Body of pancreas (tissue), 4 donors: ENCODE measurements around the gene ANKMY1.

Source experiments
- POLR2A ChIP-seq, 3 donors: fragments of 450-650 bp; IDR thresholded peaks; one replicate each; pipeline ENCODE4 v1.6.1; 2016; ENCODE audit warnings: antibody characterized with exemption in 3 of 3, mild to moderate bottlenecking in 2 of 3
- TF ChIP-seq, protein P1 (sequence below), 7 experiments: fragments of 450-650 bp in 4 of 7; fragments of 200-600 bp in 3 of 7; sonication (generic) in 3 of 7; IDR thresholded peaks; one replicate each; pipeline ENCODE4 v1.5.1; 2016 to 2019; ENCODE audit warnings: antibody characterized with exemption in 7 of 7

DNA sequence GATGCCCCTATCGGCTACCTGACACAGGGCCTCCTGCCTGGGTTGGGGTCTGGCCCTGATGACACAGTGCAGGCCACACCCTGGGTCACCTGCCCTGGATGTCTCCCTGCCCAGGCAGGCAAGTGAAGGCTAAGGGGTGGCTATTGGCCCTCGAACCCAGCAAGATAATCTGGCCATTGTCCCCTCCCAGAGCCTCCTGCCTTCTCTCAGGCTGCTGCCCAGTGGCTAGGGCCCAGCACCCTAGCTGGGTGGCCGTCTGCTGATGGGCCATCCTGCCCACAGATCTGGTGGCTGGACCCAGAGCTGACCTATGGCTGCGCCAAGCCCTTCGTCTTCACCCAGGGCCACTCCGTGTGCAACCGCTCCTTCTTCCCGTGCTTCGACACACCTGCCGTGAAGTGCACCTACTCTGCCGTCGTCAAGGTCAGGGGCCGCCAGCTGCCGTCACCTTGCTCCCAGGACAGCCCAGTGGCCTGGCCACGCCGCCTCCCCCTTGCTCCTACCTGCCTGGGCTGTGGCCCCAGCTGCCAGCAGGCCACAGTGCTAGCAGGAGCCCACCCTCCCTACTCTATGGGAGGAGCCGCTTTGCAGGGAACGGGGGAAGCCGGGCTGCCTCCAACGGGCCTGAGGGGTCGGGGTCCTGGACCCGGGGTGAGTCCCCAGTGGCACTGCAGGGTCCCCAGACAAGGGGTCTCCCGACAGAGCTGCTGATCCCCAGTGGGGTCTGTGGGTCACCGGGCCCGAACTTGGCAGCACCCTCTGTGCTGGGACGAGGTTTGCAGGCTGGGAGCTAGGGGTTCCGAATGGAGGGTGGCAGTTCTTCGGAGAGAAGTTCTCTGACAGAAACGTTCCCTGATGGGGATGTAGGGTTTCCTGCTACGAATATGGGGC, 14.6 kb upstream of the ANKMY1 start:
- TF ChIP-seq, protein P1, sequence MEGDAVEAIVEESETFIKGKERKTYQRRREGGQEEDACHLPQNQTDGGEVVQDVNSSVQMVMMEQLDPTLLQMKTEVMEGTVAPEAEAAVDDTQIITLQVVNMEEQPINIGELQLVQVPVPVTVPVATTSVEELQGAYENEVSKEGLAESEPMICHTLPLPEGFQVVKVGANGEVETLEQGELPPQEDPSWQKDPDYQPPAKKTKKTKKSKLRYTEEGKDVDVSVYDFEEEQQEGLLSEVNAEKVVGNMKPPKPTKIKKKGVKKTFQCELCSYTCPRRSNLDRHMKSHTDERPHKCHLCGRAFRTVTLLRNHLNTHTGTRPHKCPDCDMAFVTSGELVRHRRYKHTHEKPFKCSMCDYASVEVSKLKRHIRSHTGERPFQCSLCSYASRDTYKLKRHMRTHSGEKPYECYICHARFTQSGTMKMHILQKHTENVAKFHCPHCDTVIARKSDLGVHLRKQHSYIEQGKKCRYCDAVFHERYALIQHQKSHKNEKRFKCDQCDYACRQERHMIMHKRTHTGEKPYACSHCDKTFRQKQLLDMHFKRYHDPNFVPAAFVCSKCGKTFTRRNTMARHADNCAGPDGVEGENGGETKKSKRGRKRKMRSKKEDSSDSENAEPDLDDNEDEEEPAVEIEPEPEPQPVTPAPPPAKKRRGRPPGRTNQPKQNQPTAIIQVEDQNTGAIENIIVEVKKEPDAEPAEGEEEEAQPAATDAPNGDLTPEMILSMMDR (IDR thresholded peaks at IDR 0.05), result no peak
- no peak for TF ChIP-seq POLR2A (IDR thresholded peaks at IDR 0.05)
